CD4-positive, alpha-beta T cell treated with Interleukin-2 at 100 ng/mL for 4 hours (primary cell): Measurements from ENCODE around the gene NECTIN1.

ENCODE experiments used
- DNase-seq: peaks from one replicate; pipeline ENCODE4 v3.0.0-alpha.2; 2020; ENCODE audit warnings: low spot score

NECTIN1 gene

GRCh38 chr11:119640541-119640940, 88.5 kb downstream of the NECTIN1 start:
- no peak for DNase-seq

- no peak for DNase-seq
These were observed 89.3 kb downstream of the NECTIN1 start for GRCh38 chr11:119639642-119640205.

GRCh38 chr11:119638851-119639250, 90.1 kb downstream of the NECTIN1 start:
- no peak for DNase-seq

- no peak for DNase-seq
These were observed 91.5 kb downstream of the NECTIN1 start for GRCh38 chr11:119637481-119637880.

GRCh38 chr11:119635776-119636175, 93.2 kb downstream of the NECTIN1 start:
- DNase-seq, result no peak

GRCh38 chr11:119635041-119635740, 93.8 kb downstream of the NECTIN1 start:
- DNase-seq, result no peak

GRCh38 chr11:119634301-119634700, 94.7 kb downstream of the NECTIN1 start:
- DNase-seq, result no peak

- DNase-seq, result no peak
These were observed 99.0 kb downstream of the NECTIN1 start for GRCh38 chr11:119629834-119630624.

- DNase-seq, result no peak
These were observed 99.9 kb downstream of the NECTIN1 start for GRCh38 chr11:119629085-119629484.

GRCh38 chr11:119627286-119627685, 101.7 kb downstream of the NECTIN1 start:
- DNase-seq, result no peak

- no peak for DNase-seq
These were observed 102.1 kb downstream of the NECTIN1 start for GRCh38 chr11:119626871-119627270.

- no peak for DNase-seq
These were observed 102.7 kb downstream of the NECTIN1 start for GRCh38 chr11:119626197-119626841.

- DNase-seq, result no peak
These were observed 103.6 kb downstream of the NECTIN1 start for GRCh38 chr11:119625206-119625978.

GRCh38 chr11:119624629-119625028, 104.4 kb downstream of the NECTIN1 start:
- DNase-seq, result no peak

GRCh38 chr11:119624102-119624615, 104.8 kb downstream of the NECTIN1 start:
- DNase-seq, result no peak

GRCh38 chr11:119623682-119624081, 105.3 kb downstream of the NECTIN1 start:
- no peak for DNase-seq

GRCh38 chr11:119622454-119623143, 106.4 kb downstream of the NECTIN1 start:
- no peak for DNase-seq

GRCh38 chr11:119619665-119620064, 109.3 kb downstream of the NECTIN1 start:
- DNase-seq, result no peak

GRCh38 chr11:119618208-119618909, 110.6 kb downstream of the NECTIN1 start:
- DNase-seq, result no peak

- no peak for DNase-seq
These were observed 111.7 kb downstream of the NECTIN1 start for GRCh38 chr11:119617340-119617713.
